DOHH2 (cell line): ENCODE data around the gene RAMP3.

Experiments used
- EZH2phosphoT487 ChIP-seq: fragments of 200-600 bp; sonication (generic); IDR thresholded peaks from 2 replicates; pipeline ENCODE4 v1.6.1; 2017; ENCODE audit warnings: borderline replicate concordance, mild to moderate bottlenecking, antibody characterized with exemption, low read length, moderate library complexity, mixed read lengths
- TF ChIP-seq, protein P1 (sequence below): fragments of 200-600 bp; sonication (generic); IDR thresholded peaks from one replicate; pipeline ENCODE4 v1.5.1; 2014; ENCODE audit warnings: antibody characterized with exemption, mild to moderate bottlenecking, low read depth, low read length; ENCODE audit not compliant: poor library complexity, severe bottlenecking

DNA sequence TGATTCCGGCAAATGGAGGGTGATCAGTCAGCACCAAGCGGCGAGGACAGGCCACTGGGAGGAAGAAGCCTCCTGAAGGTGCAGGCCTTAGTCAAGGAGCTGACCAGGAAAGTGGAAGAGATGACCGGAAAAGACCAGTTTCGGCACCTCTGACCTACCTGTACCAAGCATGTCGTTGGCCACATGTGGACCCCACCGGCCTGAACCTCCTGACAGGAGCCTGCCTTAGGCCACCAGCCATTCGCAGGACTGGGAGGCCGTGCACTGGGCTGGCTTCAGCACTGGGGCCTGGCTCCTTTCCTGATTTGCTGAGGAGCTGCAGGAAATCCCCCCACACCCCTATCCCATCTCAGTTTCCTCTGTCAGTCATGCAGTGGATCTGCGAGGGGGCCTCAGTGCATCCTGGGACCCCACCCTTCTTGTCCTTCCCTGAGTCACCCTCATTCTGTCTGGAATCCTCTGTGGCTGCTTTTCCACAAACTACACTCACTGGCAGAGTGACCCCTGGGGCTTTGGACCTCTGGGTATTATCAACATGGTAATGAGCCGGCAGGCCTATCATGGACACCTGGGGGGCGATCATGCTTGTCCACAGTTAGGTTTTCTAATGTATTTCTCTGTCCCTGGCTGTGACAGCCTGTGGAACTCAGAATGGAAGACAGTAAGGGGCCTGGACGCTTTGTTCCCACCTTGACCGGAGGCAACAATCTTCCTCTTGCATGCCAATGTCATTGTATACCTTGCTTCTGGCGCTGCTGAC, 33.0 kb downstream of the RAMP3 start:
- TF ChIP-seq, protein P1, sequence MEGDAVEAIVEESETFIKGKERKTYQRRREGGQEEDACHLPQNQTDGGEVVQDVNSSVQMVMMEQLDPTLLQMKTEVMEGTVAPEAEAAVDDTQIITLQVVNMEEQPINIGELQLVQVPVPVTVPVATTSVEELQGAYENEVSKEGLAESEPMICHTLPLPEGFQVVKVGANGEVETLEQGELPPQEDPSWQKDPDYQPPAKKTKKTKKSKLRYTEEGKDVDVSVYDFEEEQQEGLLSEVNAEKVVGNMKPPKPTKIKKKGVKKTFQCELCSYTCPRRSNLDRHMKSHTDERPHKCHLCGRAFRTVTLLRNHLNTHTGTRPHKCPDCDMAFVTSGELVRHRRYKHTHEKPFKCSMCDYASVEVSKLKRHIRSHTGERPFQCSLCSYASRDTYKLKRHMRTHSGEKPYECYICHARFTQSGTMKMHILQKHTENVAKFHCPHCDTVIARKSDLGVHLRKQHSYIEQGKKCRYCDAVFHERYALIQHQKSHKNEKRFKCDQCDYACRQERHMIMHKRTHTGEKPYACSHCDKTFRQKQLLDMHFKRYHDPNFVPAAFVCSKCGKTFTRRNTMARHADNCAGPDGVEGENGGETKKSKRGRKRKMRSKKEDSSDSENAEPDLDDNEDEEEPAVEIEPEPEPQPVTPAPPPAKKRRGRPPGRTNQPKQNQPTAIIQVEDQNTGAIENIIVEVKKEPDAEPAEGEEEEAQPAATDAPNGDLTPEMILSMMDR: no peak
- TF ChIP-seq EZH2phosphoT487: no peak
